HEK293 (cell line): ENCODE data around the gene MPV17L.

Experiments
- CTCF ChIA-PET: fragments of 350-600 bp; formaldehyde crosslinking; extraction: SDS; loops from one replicate; lab custom pipeline; 2021; ENCODE audit warnings: antibody characterized with exemption; lab: Yijun Ruan, JAX
- POLR2A ChIA-PET: fragments of 300-600 bp; formaldehyde crosslinking; extraction: SDS; loops from one replicate; lab custom pipeline; 2020; ENCODE audit warnings: antibody characterized with exemption, inconsistent platforms; lab: Yijun Ruan, JAX
- H3K27ac ChIP-seq: fragments of 200-500 bp; sonication (Bioruptor generic); 2 replicates; pipeline ENCODE4 v1.5.1; 2014; ENCODE audit warnings: low read depth, low read length, control low read depth, inconsistent platforms; ENCODE audit errors: extremely low read depth
- H3K36me3 ChIP-seq, 2 experiments: fragments of 200-500 bp in 1 of 2; sonication (Bioruptor generic) in 1 of 2; 1 replicate in 1 of 2; 2 replicates in 1 of 2; pipeline ENCODE4 v1.5.1; 2014 to 2017; ENCODE audit warnings: inconsistent platforms in 2 of 2, low read length in 2 of 2; ENCODE audit not compliant: control insufficient read depth in 2 of 2, insufficient read depth in 1 of 2
- H3K4me1 ChIP-seq: fragments of 200-500 bp; sonication (Bioruptor generic); 2 replicates; pipeline ENCODE4 v1.5.1; 2014; ENCODE audit warnings: mild to moderate bottlenecking, low read length, inconsistent platforms; ENCODE audit not compliant: control insufficient read depth, insufficient read depth
- H3K4me3 ChIP-seq: 2 replicates; pipeline ENCODE4 v1.5.1; 2011; ENCODE audit warnings: low read depth, mild to moderate bottlenecking, control low read depth, low read length, moderate library complexity
- H3K9me3 ChIP-seq: fragments of 200-500 bp; sonication (Bioruptor generic); 2 replicates; pipeline ENCODE4 v1.5.1; 2014; ENCODE audit warnings: low read depth, low read length, inconsistent platforms; ENCODE audit not compliant: control insufficient read depth, insufficient read depth
- EGR2 ChIP-seq: fragments of 450-650 bp; formaldehyde crosslinking; IDR thresholded peaks from 2 replicates; pipeline ENCODE4 v1.5.1; 2016; ENCODE audit warnings: low read depth, missing biosample characterization, missing genetic modification characterization
- MZF1 ChIP-seq: fragments of 450-650 bp; formaldehyde crosslinking; IDR thresholded peaks from 2 replicates; pipeline ENCODE4 v1.5.1; 2017; ENCODE audit warnings: missing biosample characterization, missing genetic modification characterization, borderline replicate concordance
- SCRT2 ChIP-seq: fragments of 450-650 bp; formaldehyde crosslinking; IDR thresholded peaks from 2 replicates; pipeline ENCODE4 v1.5.1; 2016; ENCODE audit warnings: missing biosample characterization, missing genetic modification characterization
- TCF7L2 ChIP-seq: IDR thresholded peaks from 2 replicates; pipeline ENCODE4 v1.6.1; 2011; ENCODE audit warnings: low read depth, mild to moderate bottlenecking, inconsistent platforms, low read length, moderate library complexity, borderline replicate concordance
- YY2 ChIP-seq: fragments of 450-650 bp; formaldehyde crosslinking; IDR thresholded peaks from 2 replicates; pipeline ENCODE4 v1.5.1; 2016; ENCODE audit warnings: missing biosample characterization, missing genetic modification characterization
- ZBTB20 ChIP-seq: fragments of 450-650 bp; formaldehyde crosslinking; IDR thresholded peaks from 2 replicates; pipeline ENCODE4 v1.5.1; 2016; ENCODE audit warnings: missing biosample characterization, missing genetic modification characterization
- ZBTB8A ChIP-seq: fragments of 450-650 bp; formaldehyde crosslinking; IDR thresholded peaks from 2 replicates; pipeline ENCODE4 v1.5.1; 2016; ENCODE audit warnings: missing biosample characterization, missing genetic modification characterization
- ZFP3 ChIP-seq: fragments of 450-650 bp; formaldehyde crosslinking; IDR thresholded peaks from 2 replicates; pipeline ENCODE4 v1.5.1; 2016; ENCODE audit warnings: low read depth, missing biosample characterization, missing genetic modification characterization
- ZFP37 ChIP-seq: fragments of 450-650 bp; formaldehyde crosslinking; IDR thresholded peaks from 2 replicates; pipeline ENCODE4 v1.5.1; 2016; ENCODE audit warnings: missing biosample characterization, missing genetic modification characterization
- ZFP41 ChIP-seq: fragments of 450-650 bp; formaldehyde crosslinking; IDR thresholded peaks from 2 replicates; pipeline ENCODE4 v1.5.1; 2016; ENCODE audit warnings: missing biosample characterization, missing genetic modification characterization, borderline replicate concordance
- ZIC2 ChIP-seq: fragments of 450-650 bp; formaldehyde crosslinking; IDR thresholded peaks from 2 replicates; pipeline ENCODE4 v1.5.1; 2016; ENCODE audit warnings: missing biosample characterization, missing genetic modification characterization
- ZNF114 ChIP-seq: fragments of 450-650 bp; formaldehyde crosslinking; IDR thresholded peaks from 2 replicates; pipeline ENCODE4 v1.5.0; 2017; ENCODE audit warnings: missing biosample characterization, missing genetic modification characterization
- ZNF155 ChIP-seq: fragments of 450-650 bp; formaldehyde crosslinking; IDR thresholded peaks from 2 replicates; pipeline ENCODE4 v1.5.1; 2016; ENCODE audit warnings: missing biosample characterization, missing genetic modification characterization
- ZNF2 ChIP-seq: fragments of 450-650 bp; formaldehyde crosslinking; IDR thresholded peaks from 2 replicates; pipeline ENCODE4 v1.5.1; 2016; ENCODE audit warnings: missing biosample characterization, missing genetic modification characterization
- ZNF311 ChIP-seq: fragments of 450-650 bp; formaldehyde crosslinking; IDR thresholded peaks from 2 replicates; pipeline ENCODE4 v1.5.1; 2017; ENCODE audit warnings: missing biosample characterization, missing genetic modification characterization, borderline replicate concordance
- ZNF324 ChIP-seq: fragments of 450-650 bp; formaldehyde crosslinking; IDR thresholded peaks from 2 replicates; pipeline ENCODE4 v1.5.1; 2016; ENCODE audit warnings: missing biosample characterization, missing genetic modification characterization
- ZNF335 ChIP-seq: fragments of 450-650 bp; formaldehyde crosslinking; conservative IDR thresholded peaks from 2 replicates; pipeline ENCODE4 v1.5.1; 2016; ENCODE audit warnings: missing biosample characterization, missing genetic modification characterization
- ZNF366 ChIP-seq: fragments of 450-650 bp; formaldehyde crosslinking; conservative IDR thresholded peaks from 2 replicates; pipeline ENCODE4 v1.5.1; 2016; ENCODE audit warnings: missing biosample characterization, missing genetic modification characterization
- ZNF501 ChIP-seq: fragments of 450-650 bp; formaldehyde crosslinking; IDR thresholded peaks from 2 replicates; pipeline ENCODE4 v1.5.1; 2016; ENCODE audit warnings: missing biosample characterization, missing genetic modification characterization
- ZNF514 ChIP-seq: fragments of 450-650 bp; formaldehyde crosslinking; IDR thresholded peaks from 2 replicates; pipeline ENCODE4 v1.5.1; 2016; ENCODE audit warnings: missing biosample characterization, missing genetic modification characterization
- ZNF544 ChIP-seq: fragments of 450-650 bp; formaldehyde crosslinking; IDR thresholded peaks from 2 replicates; pipeline ENCODE4 v1.5.0; 2017; ENCODE audit warnings: missing biosample characterization, missing genetic modification characterization
- ZNF555 ChIP-seq: fragments of 450-650 bp; formaldehyde crosslinking; conservative IDR thresholded peaks from 2 replicates; pipeline ENCODE4 v1.5.1; 2017; ENCODE audit warnings: missing biosample characterization, mild to moderate bottlenecking, missing genetic modification characterization, inconsistent platforms
- ZNF560 ChIP-seq: fragments of 450-650 bp; formaldehyde crosslinking; IDR thresholded peaks from 2 replicates; pipeline ENCODE4 v1.5.1; 2017; ENCODE audit warnings: missing biosample characterization, missing genetic modification characterization, borderline replicate concordance
- ZNF561 ChIP-seq: fragments of 450-650 bp; IDR thresholded peaks from 2 replicates; pipeline ENCODE4 v1.5.1; 2018; ENCODE audit warnings: missing biosample characterization, missing genetic modification characterization, borderline replicate concordance
- ZNF621 ChIP-seq: fragments of 450-650 bp; formaldehyde crosslinking; IDR thresholded peaks from 2 replicates; pipeline ENCODE4 v1.5.1; 2017; ENCODE audit warnings: missing biosample characterization, missing genetic modification characterization
- ZNF624 ChIP-seq: fragments of 450-650 bp; formaldehyde crosslinking; IDR thresholded peaks from 2 replicates; pipeline ENCODE4 v1.5.1; 2017; ENCODE audit warnings: missing biosample characterization, missing genetic modification characterization
- ZNF626 ChIP-seq: fragments of 450-650 bp; sonication (Bioruptor Pico); formaldehyde crosslinking; IDR thresholded peaks from 2 replicates; pipeline ENCODE4 v1.5.1; 2018; ENCODE audit warnings: missing biosample characterization, missing genetic modification characterization, inconsistent platforms
- ZNF629 ChIP-seq: fragments of 450-650 bp; formaldehyde crosslinking; IDR thresholded peaks from 2 replicates; pipeline ENCODE4 v1.5.1; 2017; ENCODE audit warnings: missing biosample characterization, missing genetic modification characterization
- ZNF701 ChIP-seq: fragments of 450-650 bp; formaldehyde crosslinking; IDR thresholded peaks from 2 replicates; pipeline ENCODE4 v1.5.1; 2016; ENCODE audit warnings: missing biosample characterization, missing genetic modification characterization
- ZNF76 ChIP-seq: fragments of 450-650 bp; formaldehyde crosslinking; IDR thresholded peaks from 2 replicates; pipeline ENCODE4; 2016; ENCODE audit warnings: low read depth, missing biosample characterization, missing genetic modification characterization, borderline replicate concordance
- ZNF776 ChIP-seq: fragments of 450-650 bp; formaldehyde crosslinking; IDR thresholded peaks from 2 replicates; pipeline ENCODE4 v1.5.0; 2017; ENCODE audit warnings: missing biosample characterization, missing genetic modification characterization, borderline replicate concordance
- ZNF837 ChIP-seq: fragments of 450-650 bp; formaldehyde crosslinking; IDR thresholded peaks from 2 replicates; pipeline ENCODE4 v1.5.1; 2016; ENCODE audit warnings: missing biosample characterization, missing genetic modification characterization
- ZSCAN30 ChIP-seq: fragments of 450-650 bp; IDR thresholded peaks from 2 replicates; pipeline ENCODE4 v1.5.1; 2018; ENCODE audit warnings: missing biosample characterization, mild to moderate bottlenecking, missing genetic modification characterization, moderate library complexity
- TF ChIP-seq, protein P1 (sequence below): fragments of 450-650 bp; IDR thresholded peaks from 2 replicates; pipeline ENCODE4 v1.5.1; 2018; ENCODE audit warnings: missing biosample characterization, missing genetic modification characterization
- TF ChIP-seq, protein P2 (sequence below): fragments of 450-650 bp; formaldehyde crosslinking; IDR thresholded peaks from 2 replicates; pipeline ENCODE4 v1.5.1; 2016; ENCODE audit warnings: missing biosample characterization, missing genetic modification characterization
- TF ChIP-seq, protein P3 (sequence below): fragments of 450-650 bp; formaldehyde crosslinking; IDR thresholded peaks from 2 replicates; pipeline ENCODE4 v1.5.1; 2016; ENCODE audit warnings: missing biosample characterization, missing genetic modification characterization

The MPV17L gene

DNA sequence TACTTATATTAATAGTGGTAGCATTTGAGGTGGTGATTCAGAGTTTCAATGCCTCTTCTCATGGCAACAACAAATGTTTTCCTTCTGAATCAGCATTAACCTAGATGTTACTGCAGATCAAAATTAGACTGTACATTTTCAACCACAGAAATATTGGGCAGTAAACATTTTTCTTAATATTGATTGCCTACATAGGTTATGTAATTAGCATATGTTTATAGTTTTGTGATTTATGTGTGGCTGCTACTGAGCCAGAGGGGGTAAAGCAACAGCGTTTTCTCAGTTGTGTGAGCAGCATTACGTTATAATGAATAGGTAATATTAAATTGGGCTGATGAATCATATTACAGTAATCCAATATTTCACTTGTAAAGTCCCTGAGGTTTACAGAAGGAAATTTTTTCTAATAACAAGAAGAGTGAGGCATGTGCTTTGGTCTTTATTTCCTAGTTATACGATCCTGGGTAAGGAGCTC lies 20.0 kb downstream of the MPV17L start:
- TF ChIP-seq ZNF626 (tag by site-specific recombination) (no peak), ZNF114 (tag by site-specific recombination) (no peak), ZFP3 (tag by site-specific recombination) (no peak), ZBTB8A (no peak), ZNF544 (tag by site-specific recombination) (no peak), ZNF837 (tag by site-specific recombination) (no peak), ZNF155 (tag by site-specific recombination) (no peak), ZNF560 (tag by site-specific recombination) (no peak), ZNF324 (no peak), ZNF629 (no peak), ZNF514 (no peak), ZNF335 (tag by site-specific recombination) (no peak), ZNF701 (tag by site-specific recombination) (no peak), ZNF501 (tag by site-specific recombination) (no peak), ZNF621 (tag by site-specific recombination) (no peak), ZBTB20 (tag by site-specific recombination) (no peak), ZFP37 (tag by site-specific recombination) (no peak), SCRT2 (no peak), ZNF561 (tag by site-specific recombination) (no peak), EGR2 (tag by site-specific recombination) (no peak)
- TF ChIP-seq, all 188 proteins: peak for 0
- Histone ChIP-seq H3K36me3 (no peaks in the 10 kb centered on the region), H3K27ac (no peak overlapping the region), H3K9me3 (no peaks in the 10 kb centered on the region), H3K4me1 (no peaks in the 10 kb centered on the region), H3K4me3 (no peak overlapping the region)
- ChIA-PET CTCF (interaction anchor here (0.6 kb wide), 2 partner anchors 13 to 68 kb away, joined by 3 to 7 read pairs; no protein-coding TSS in a partner anchor), POLR2A (no interaction called here)

DNA sequence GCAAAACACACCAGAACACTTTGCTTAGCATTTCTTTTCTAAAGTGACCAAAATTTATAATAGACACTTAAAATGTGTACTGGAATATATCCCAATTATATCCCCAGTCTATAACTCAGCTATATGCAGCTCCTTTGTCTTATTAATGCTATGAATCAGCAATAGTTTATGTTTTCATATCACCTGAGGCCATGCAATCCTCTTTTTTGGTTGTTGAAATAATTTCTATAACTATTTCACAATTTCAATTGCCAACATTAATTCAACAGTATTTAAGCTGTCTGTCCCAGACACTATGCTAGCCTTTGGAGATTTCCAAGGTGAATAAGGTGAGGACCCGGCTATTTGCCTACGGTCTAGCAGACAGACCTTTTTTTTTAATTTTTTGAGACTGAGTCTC lies 21.6 kb downstream of the MPV17L start:
- ChIA-PET POLR2A (no interaction called here), CTCF (interaction anchor here (0.7 to 1.3 kb wide), 2 partner anchors 11 to 12 kb away, joined by 3 read pairs; no protein-coding TSS in a partner anchor)
- H3K27ac ChIP-seq = no peak overlapping the region
- H3K4me1 ChIP-seq = no peaks in the 10 kb centered on the region
- no peak overlapping the region for H3K4me3 ChIP-seq
- H3K9me3 ChIP-seq = no peaks in the 10 kb centered on the region
- no peaks in the 10 kb centered on the region for H3K36me3 ChIP-seq
- no peak for TF ChIP-seq ZNF555
- TF ChIP-seq ZFP41 (tag by site-specific recombination) = no peak
- TF ChIP-seq ZNF76 (tag by site-specific recombination) = no peak
- TF ChIP-seq ZNF366 (tag by site-specific recombination) = no peak
- TF ChIP-seq, protein P1, sequence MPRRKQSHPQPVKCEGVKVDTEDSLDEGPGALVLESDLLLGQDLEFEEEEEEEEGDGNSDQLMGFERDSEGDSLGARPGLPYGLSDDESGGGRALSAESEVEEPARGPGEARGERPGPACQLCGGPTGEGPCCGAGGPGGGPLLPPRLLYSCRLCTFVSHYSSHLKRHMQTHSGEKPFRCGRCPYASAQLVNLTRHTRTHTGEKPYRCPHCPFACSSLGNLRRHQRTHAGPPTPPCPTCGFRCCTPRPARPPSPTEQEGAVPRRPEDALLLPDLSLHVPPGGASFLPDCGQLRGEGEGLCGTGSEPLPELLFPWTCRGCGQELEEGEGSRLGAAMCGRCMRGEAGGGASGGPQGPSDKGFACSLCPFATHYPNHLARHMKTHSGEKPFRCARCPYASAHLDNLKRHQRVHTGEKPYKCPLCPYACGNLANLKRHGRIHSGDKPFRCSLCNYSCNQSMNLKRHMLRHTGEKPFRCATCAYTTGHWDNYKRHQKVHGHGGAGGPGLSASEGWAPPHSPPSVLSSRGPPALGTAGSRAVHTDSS (tag by site-specific recombination) = no peak
- TF ChIP-seq ZNF311 = no peak
- TF ChIP-seq, protein P2, sequence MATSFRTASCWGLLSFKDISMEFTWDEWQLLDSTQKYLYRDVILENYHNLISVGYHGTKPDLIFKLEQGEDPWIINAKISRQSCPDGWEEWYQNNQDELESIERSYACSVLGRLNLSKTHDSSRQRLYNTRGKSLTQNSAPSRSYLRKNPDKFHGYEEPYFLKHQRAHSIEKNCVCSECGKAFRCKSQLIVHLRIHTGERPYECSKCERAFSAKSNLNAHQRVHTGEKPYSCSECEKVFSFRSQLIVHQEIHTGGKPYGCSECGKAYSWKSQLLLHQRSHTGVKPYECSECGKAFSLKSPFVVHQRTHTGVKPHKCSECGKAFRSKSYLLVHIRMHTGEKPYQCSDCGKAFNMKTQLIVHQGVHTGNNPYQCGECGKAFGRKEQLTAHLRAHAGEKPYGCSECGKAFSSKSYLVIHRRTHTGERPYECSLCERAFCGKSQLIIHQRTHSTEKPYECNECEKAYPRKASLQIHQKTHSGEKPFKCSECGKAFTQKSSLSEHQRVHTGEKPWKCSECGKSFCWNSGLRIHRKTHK = no peak
- no peak for TF ChIP-seq ZNF776 (tag by site-specific recombination)
- no peak for TF ChIP-seq MZF1 (tag by site-specific recombination)
- TF ChIP-seq ZIC2 (tag by site-specific recombination) = no peak
- no peak for TF ChIP-seq ZSCAN30
- TF ChIP-seq ZNF2 (tag by site-specific recombination) = no peak
- TF ChIP-seq, protein P3, sequence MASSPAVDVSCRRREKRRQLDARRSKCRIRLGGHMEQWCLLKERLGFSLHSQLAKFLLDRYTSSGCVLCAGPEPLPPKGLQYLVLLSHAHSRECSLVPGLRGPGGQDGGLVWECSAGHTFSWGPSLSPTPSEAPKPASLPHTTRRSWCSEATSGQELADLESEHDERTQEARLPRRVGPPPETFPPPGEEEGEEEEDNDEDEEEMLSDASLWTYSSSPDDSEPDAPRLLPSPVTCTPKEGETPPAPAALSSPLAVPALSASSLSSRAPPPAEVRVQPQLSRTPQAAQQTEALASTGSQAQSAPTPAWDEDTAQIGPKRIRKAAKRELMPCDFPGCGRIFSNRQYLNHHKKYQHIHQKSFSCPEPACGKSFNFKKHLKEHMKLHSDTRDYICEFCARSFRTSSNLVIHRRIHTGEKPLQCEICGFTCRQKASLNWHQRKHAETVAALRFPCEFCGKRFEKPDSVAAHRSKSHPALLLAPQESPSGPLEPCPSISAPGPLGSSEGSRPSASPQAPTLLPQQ (tag by site-specific recombination) = no peak
- TF ChIP-seq YY2 (tag by site-specific recombination) = no peak
- no peak for TF ChIP-seq ZNF561 (tag by site-specific recombination)
- no peak for TF ChIP-seq ZNF624
- no peak for TF ChIP-seq TCF7L2
